Stimulated activated CD8-positive, alpha-beta memory T cell treated with anti-CD3 and anti-CD28 coated beads, Interleukin-15, amount 100 ng/mL, for 4 hours (primary cell): ENCODE results near the gene PRDM1.
A peak's percentile ranks its signal among the peaks of the same experiment; 100 is the strongest.

ENCODE experiments used
- DNase-seq, 2 donors: peaks; one replicate each; pipeline ENCODE4 v3.0.0-alpha.2; 2020; ENCODE audit warnings: low read depth in 2 of 2

The PRDM1 gene

GRCh38 chr6:106085984-106086813 is at the start of gene PRDM1:
TSS of gene PRDM1 (plus strand) at chr6:106086336. CDS start at chr6:106086554, 218 bp downstream.
- peak; percentile 54 to 55 for DNase-seq

- no peak for DNase-seq
These were observed 49.1 kb upstream of the PRDM1 start for GRCh38 chr6:106037060-106037459.

- DNase-seq = no peak
These were observed 46.1 kb upstream of the PRDM1 start for GRCh38 chr6:106039897-106040592.

- DNase-seq = no peak
These were observed 42.0 kb upstream of the PRDM1 start for GRCh38 chr6:106044151-106044550.

- no peak for DNase-seq
These were observed 41.1 kb upstream of the PRDM1 start for GRCh38 chr6:106045077-106045476.

GRCh38 chr6:106046116-106046853 is 39.9 kb upstream of the PRDM1 start:
- no peak for DNase-seq

- DNase-seq = no peak
These were observed 39.3 kb upstream of the PRDM1 start for GRCh38 chr6:106046854-106047200.

GRCh38 chr6:106048336-106048735 is 37.8 kb upstream of the PRDM1 start:
- DNase-seq = no peak

GRCh38 chr6:106050538-106050937 is 35.6 kb upstream of the PRDM1 start:
- no peak for DNase-seq

GRCh38 chr6:106051226-106051625 is 34.9 kb upstream of the PRDM1 start:
- no peak for DNase-seq

GRCh38 chr6:106053484-106054205 is 32.5 kb upstream of the PRDM1 start:
- no peak for DNase-seq

GRCh38 chr6:106055489-106055888 is 30.6 kb upstream of the PRDM1 start:
- DNase-seq = no peak

GRCh38 chr6:106056060-106056745 is 29.9 kb upstream of the PRDM1 start:
- no peak for DNase-seq

- no peak for DNase-seq
These were observed 29.3 kb upstream of the PRDM1 start for GRCh38 chr6:106056746-106057390.

- DNase-seq = no peak
These were observed 26.8 kb upstream of the PRDM1 start for GRCh38 chr6:106059331-106059730.

- DNase-seq = no peak
These were observed 26.0 kb upstream of the PRDM1 start for GRCh38 chr6:106060167-106060566.

- no peak for DNase-seq
These were observed 22.7 kb upstream of the PRDM1 start for GRCh38 chr6:106063448-106063850.

GRCh38 chr6:106064142-106064541 is 22.0 kb upstream of the PRDM1 start:
- DNase-seq = no peak

- no peak for DNase-seq
These were observed 21.4 kb upstream of the PRDM1 start for GRCh38 chr6:106064756-106065155.

GRCh38 chr6:106066989-106067388 is 19.1 kb upstream of the PRDM1 start:
- DNase-seq = no peak

- no peak for DNase-seq
These were observed 16.7 kb upstream of the PRDM1 start for GRCh38 chr6:106069478-106069877.
